ENCODE data around the gene MEGF11. TPM values are rescaled to one million over a fixed set of nuclear protein-coding genes. Genes with fewer than 3 reads are reported as not detected.

Gene MEGF11
- total RNA-seq, 1 experiment from 2014 or later, result 0.76 TPM

DNA sequence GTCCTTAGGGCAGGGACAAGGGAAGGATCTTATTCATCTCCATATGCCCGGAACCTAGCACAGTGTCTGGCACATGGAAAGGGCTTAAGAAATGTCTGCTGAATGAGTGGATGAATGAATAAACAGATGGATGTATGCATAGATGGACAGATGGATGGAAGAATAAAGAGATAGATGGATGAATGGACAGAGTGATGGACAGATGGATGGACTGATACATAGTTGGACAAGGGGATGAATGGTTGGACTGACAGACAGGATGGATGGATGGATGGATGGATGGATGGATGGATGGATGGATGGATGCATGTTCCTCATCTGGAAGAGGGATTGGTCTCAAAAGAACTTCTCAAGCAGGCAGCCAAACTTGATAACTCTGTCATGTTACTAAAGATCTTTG is 177.6 kb downstream of the MEGF11 start:
- DNase-seq, result no peak
- Histone ChIP-seq H3K4me3 (ENCODE audit: insufficient read depth, low read depth, low read length) (no peak overlapping the region), H3K27me3 (ENCODE audit: control insufficient read depth, insufficient read depth, low read length) (no peaks in the 10 kb centered on the region), H3K36me3 (replicated peaks; ENCODE audit: control insufficient read depth, insufficient read depth, low read length) (no peaks in the 10 kb centered on the region)

DNA sequence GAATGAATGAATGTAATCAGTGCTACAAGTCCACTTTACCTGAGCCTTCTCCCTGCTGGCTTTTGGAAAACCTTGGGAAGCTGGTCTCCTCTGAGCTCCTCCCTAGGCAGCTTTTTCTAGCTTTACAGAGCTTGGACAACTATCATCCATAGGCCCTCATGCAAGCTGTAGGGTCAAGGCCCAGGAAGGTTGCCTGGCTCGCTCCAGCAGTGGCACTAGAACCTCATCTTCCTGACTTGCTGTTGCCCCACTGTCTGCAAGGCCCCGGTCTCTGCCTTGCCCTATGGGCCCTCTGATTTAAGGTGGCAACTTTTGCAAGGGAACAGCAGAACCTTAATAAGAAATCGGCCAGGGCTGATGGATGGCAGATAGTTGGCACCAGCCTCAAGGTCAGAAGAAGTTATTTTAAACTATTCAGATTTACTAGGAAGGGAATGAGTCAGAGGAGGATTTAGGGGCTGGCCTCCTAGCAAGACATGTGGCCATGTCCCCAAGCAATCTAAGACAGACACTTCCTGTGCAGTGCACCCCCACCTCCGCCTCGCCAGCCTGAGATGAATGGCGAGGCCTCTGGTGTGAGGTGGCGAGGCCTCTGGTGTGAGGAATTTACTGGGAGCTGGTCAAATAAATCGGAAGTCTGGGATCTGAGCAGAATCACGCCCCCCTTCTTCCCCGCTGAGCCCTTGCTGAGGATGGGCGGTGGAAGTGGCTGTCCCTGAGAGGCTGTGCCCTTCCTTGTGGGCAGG is 180.8 kb downstream of the MEGF11 start:
- Histone ChIP-seq H3K4me3 (ENCODE audit: insufficient read depth, low read depth, low read length) (no peak overlapping the region), H3K36me3 (replicated peaks; ENCODE audit: control insufficient read depth, insufficient read depth, low read length) (no peaks in the 10 kb centered on the region), H3K27me3 (ENCODE audit: control insufficient read depth, insufficient read depth, low read length) (no peaks in the 10 kb centered on the region)
- DNase-seq, result no peak

DNA sequence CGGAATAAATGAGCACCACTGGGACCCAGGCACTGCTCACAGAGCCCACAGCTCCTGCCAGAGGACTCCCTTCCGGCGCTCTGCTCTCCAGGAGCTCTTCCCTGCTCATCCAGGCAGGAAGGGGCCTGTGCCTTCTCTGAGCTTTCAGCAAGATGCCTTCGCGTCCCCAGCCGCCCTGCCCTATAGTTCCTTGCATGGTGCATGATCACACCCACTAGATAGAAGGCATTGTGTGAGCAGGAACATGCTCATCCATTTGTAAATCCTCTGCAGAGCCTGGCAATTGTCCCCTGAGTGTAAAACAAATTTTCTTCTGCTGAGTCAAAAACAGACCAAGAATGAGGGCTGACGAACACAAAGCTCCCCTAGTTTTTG is 181.6 kb downstream of the MEGF11 start:
- no peak overlapping the region for H3K4me3 ChIP-seq (ENCODE audit: insufficient read depth, low read depth, low read length)
- DNase-seq, result no peak
- H3K27me3 ChIP-seq (ENCODE audit: control insufficient read depth, insufficient read depth, low read length), result no peaks in the 10 kb centered on the region
- no peaks in the 10 kb centered on the region for H3K36me3 ChIP-seq (replicated peaks; ENCODE audit: control insufficient read depth, insufficient read depth, low read length)

DNA sequence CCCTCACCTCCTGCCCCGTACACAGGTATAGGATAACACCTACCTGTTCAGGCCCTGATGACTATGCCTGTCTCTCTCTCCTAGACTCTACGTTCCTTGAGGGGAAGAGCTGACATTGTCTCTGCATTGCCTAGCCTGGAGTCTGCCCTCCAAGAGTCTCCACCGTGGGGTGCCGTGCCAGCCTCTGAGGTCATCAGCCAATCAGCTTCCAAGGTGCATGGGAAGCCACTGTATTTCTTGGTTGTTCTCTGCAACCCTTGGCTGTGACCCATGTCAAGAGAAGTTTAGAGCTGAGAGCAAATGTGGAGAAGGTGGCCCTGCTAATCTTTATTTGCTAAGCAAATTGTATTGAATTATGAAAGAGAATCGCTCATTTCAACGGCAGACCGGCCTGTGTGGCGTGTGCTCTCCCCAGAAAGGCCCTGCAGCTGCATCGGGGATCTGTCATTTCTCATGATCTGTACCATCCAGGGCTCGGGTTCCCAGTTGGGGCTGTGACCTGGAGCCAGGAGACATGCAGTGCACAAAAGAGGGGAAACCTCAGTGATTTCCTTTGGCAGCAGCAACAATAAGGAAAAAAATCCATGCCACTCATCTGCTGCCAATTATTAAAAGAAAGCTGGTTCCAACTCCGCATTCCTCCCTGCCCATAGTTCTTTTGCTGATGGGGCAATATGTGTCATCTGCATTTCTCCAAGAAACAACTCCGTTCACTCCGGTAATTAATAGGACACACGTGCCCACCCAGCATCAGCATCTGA is 182.2 kb downstream of the MEGF11 start:
- H3K27me3 ChIP-seq (ENCODE audit: control insufficient read depth, insufficient read depth, low read length), result no peaks in the 10 kb centered on the region
- H3K36me3 ChIP-seq (replicated peaks; ENCODE audit: control insufficient read depth, insufficient read depth, low read length), result no peaks in the 10 kb centered on the region
- DNase-seq, result no peak
- H3K4me3 ChIP-seq (ENCODE audit: insufficient read depth, low read depth, low read length), result no peak overlapping the region

DNA sequence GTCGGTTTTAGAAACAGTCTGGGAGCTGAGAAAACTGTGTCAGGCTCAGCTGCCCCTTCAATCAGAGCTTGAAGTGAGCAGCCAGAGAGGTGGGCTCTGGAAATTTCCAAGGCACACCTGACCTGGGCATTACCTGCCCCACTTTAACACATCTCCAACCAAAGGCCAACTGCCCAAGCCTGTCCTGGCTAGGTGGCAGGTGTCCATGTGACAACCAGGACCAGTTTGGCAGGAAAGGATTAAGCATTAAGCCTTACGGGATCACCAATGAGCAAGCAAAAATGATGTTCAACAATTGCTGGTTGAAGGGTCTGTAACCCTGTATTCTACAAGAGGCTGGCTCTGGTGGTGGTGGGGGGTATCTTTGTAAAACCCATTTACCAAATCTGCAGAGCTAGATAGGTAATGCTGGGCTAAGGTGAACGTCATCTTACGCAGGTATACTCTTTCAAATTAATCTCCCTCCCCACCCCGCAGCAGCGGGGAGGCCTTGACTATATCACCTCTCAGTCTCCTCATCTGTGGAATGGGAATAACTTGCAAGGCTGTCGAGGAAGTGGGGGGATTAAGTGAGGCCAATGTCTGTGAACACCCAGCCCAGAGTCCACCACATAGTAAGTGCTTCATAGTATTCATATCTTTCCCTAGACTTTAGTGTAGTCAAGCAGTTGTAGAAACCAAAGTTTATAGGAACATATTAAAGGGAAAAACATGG is 183.2 kb downstream of the MEGF11 start:
- DNase-seq, result no peak
- Histone ChIP-seq H3K36me3 (replicated peaks; ENCODE audit: control insufficient read depth, insufficient read depth, low read length) (no peaks in the 10 kb centered on the region), H3K27me3 (ENCODE audit: control insufficient read depth, insufficient read depth, low read length) (no peaks in the 10 kb centered on the region), H3K4me3 (ENCODE audit: insufficient read depth, low read depth, low read length) (no peak overlapping the region)

DNA sequence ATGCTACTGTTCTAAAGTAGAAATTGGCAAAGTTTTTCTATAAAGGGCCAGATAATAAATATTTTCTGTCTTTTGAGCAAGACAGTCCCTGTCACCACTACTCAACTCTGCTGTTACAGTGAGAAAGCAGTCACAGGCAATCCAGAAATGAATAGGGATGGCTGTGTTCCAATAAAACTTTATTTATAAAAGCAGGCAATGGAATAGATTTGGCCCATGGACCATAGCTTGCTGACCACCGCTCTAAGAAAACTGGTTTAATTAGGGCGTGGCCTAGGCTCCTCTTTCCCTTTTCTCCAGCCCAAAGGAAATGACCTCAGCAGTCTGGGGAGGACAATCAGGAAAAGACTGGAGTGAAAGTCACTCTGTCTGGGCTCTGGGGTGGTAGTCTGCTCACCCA is 183.8 kb downstream of the MEGF11 start:
- Histone ChIP-seq H3K4me3 (ENCODE audit: insufficient read depth, low read depth, low read length) (no peak overlapping the region), H3K27me3 (ENCODE audit: control insufficient read depth, insufficient read depth, low read length) (no peaks in the 10 kb centered on the region), H3K36me3 (replicated peaks; ENCODE audit: control insufficient read depth, insufficient read depth, low read length) (no peaks in the 10 kb centered on the region)
- DNase-seq, result no peak

DNA sequence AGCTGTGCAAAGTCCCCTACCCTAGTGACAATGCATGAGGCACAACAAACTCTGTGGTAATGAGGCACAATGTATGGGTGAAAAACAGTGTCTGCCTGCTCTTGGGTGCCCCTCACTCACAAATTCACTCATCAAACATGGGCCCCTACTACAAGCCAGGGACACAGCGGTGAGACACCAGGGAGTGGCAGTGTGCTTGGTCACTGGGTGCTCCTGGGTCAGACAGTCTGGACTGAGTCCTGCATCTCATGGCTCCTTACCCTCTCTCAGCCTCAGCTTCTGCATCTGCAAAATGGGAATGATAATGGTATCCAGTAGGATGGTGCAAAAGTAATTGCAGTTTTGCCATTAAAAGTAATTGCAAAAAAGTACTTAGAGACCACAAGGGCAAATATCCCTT is 184.7 kb downstream of the MEGF11 start:
- no peaks in the 10 kb centered on the region for H3K36me3 ChIP-seq (replicated peaks; ENCODE audit: control insufficient read depth, insufficient read depth, low read length)
- no peak overlapping the region for H3K4me3 ChIP-seq (ENCODE audit: insufficient read depth, low read depth, low read length)
- no peak for DNase-seq
- H3K27me3 ChIP-seq (ENCODE audit: control insufficient read depth, insufficient read depth, low read length), result no peaks in the 10 kb centered on the region

DNA sequence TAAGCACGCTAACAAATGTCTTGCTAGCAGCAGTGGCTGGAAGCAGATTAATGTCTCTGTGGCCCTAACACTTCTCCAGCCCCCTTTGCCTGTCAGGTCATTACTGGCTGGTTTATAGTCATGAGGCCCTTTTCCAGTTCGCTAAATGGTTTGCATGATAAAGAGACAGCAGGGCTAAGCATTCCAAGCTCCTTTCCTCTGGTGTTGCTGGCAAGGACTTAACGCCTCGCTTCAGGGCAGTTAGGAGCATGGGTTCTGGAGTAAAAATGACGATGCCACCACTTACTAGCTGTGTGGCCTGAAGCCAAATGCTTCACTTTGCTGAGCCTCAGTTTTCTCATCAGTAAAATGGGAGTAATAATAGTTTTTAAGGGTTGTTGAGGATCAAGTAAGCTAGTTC is 185.9 kb downstream of the MEGF11 start:
- H3K4me3 ChIP-seq (ENCODE audit: insufficient read depth, low read depth, low read length), result no peak overlapping the region
- DNase-seq, result peak; percentile 83

DNA sequence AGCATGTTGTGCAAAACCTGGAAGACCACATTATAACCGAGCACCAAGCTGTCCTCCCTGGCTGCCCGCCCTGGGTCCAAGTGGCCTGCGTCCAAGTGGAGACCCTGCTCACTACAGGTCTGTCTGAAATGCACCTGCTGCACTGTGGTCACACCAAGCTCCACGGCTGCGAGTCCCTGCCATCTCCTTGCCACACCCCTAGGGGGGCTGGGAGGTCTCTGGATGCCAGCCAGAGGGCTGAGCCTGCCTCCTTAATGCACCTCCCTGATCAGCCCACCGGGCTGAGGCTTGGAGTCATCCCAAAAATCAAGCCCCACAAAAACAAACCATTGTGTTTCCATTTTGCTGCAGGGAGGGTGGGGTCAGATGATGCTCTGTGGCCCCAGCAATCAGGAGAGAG is 187.1 kb downstream of the MEGF11 start:
- DNase-seq, result no peak
- H3K4me3 ChIP-seq (ENCODE audit: insufficient read depth, low read depth, low read length), result no peak overlapping the region
- H3K36me3 ChIP-seq (replicated peaks; ENCODE audit: control insufficient read depth, insufficient read depth, low read length), result no peaks in the 10 kb centered on the region
- no peaks in the 10 kb centered on the region for H3K27me3 ChIP-seq (ENCODE audit: control insufficient read depth, insufficient read depth, low read length)

More for the DNA sequence above, 185.9 kb downstream of the MEGF11 start:
- no peaks in the 10 kb centered on the region for H3K36me3 ChIP-seq (replicated peaks; ENCODE audit: control insufficient read depth, insufficient read depth, low read length)
- H3K27me3 ChIP-seq (ENCODE audit: control insufficient read depth, insufficient read depth, low read length), result no peaks in the 10 kb centered on the region

DNA sequence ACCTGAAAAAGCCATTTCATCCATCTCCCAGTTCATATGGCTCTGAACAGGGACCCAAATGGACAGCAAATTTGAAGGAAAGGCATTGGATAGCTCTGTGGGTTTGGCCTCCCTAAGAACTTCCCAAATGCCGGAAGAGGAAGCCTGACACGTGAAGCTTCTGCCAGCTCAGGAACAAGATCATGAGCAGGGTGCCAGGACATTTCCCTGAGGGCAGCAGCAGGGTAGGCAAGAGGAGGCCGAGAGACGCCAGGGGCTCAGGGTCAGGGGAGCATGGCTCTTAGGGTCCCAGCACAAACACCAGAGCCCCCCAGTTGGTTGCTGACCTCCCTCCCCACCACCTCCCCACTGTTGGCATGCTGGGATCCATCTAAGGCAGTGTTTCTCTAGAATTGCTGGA is 187.5 kb downstream of the MEGF11 start:
- DNase-seq, result no peak
- H3K27me3 ChIP-seq (ENCODE audit: control insufficient read depth, insufficient read depth, low read length), result no peaks in the 10 kb centered on the region
- H3K4me3 ChIP-seq (ENCODE audit: insufficient read depth, low read depth, low read length), result no peak overlapping the region
- H3K36me3 ChIP-seq (replicated peaks; ENCODE audit: control insufficient read depth, insufficient read depth, low read length), result no peaks in the 10 kb centered on the region

DNA sequence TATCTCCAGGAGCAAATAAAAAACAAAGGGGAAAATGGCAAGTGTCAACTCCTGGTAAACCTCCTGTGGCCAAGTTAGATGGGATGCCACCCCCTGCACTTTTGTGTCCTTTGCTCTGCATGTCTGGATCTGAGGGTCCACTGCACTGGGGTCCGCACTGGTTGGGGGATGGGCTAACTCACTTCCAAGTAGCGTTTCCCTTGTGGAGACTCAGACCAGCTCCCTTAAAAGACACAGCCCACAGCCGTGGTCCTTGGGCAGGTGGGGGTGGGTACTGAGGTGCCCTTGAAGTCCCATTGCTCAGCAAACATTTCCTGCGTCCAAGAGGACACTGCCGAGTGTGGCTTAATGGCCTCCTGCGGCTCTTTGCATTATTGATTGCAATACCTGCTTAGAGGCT is 188.2 kb downstream of the MEGF11 start:
- no peaks in the 10 kb centered on the region for H3K27me3 ChIP-seq (ENCODE audit: control insufficient read depth, insufficient read depth, low read length)
- H3K4me3 ChIP-seq (ENCODE audit: insufficient read depth, low read depth, low read length), result no peak overlapping the region
- no peak for DNase-seq
- no peaks in the 10 kb centered on the region for H3K36me3 ChIP-seq (replicated peaks; ENCODE audit: control insufficient read depth, insufficient read depth, low read length)

DNA sequence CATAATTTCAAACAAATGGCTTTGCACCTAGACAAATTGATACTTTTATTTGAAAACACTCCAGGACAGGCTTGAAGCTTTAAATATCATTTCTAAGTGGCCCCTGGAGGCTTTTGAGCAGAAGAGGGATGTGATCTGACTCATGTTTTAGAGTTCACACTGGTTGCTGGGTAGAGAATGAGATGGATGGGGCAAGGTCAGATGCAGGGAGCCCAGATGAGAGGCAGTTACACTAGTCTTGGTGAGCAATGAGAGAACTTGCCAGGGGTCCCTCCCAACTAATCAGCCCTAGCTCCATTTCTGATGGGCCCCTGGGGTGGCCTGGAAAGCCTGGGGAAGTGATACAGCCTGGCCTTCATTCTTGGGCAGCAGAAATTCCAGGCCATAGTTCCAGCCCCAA is 190.4 kb downstream of the MEGF11 start:
- Histone ChIP-seq H3K4me3 (ENCODE audit: insufficient read depth, low read depth, low read length) (no peak overlapping the region), H3K27me3 (ENCODE audit: control insufficient read depth, insufficient read depth, low read length) (no peaks in the 10 kb centered on the region), H3K36me3 (replicated peaks; ENCODE audit: control insufficient read depth, insufficient read depth, low read length) (no peaks in the 10 kb centered on the region)
- DNase-seq, result no peak

DNA sequence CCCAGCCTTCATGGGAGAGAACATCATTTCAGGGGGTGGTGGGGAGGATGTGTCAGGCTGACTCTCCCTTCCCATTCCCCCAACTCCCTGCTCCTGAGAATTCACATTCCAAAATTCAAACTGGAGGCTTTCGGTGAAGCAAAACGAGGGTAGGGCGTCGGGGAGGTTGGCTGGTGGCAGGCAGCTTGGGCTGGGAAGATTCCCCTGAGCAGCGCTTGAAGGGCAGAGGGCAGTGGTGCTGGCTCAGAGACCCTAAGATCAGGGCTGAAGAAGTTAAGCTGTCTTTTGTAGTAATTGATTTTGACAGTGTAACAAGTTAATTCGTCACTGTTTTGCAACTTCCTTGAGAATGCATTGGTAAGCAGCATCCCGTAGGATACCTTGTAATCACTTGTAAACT is 196.5 kb downstream of the MEGF11 start:
- no peaks in the 10 kb centered on the region for H3K27me3 ChIP-seq (ENCODE audit: control insufficient read depth, insufficient read depth, low read length)
- no peak overlapping the region for H3K4me3 ChIP-seq (ENCODE audit: insufficient read depth, low read depth, low read length)
- no peaks in the 10 kb centered on the region for H3K36me3 ChIP-seq (replicated peaks; ENCODE audit: control insufficient read depth, insufficient read depth, low read length)
- DNase-seq, result peak; percentile 52

DNA sequence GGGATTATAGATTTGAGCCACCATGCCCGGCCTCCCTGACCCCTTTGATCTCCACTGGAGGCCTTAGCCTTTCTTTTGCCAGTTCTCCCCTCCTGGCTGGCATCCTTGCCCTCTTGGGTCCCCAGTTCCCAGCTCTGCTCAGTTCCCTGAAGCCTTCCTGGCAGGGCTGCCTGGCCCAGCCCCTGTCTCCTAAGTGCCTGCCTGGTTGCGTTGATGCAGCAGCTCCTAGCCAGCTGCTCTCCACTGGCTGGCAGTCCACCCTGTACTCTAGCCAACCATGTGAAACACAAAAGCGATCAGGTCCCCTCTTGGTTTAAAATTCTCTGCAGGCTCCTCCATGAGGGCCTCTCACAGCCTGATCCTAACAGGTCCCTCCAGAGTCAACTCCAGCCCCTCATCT is 199.6 kb downstream of the MEGF11 start:
- no peak for DNase-seq
- Histone ChIP-seq H3K36me3 (replicated peaks; ENCODE audit: control insufficient read depth, insufficient read depth, low read length) (no peaks in the 10 kb centered on the region), H3K4me3 (ENCODE audit: insufficient read depth, low read depth, low read length) (no peak overlapping the region), H3K27me3 (ENCODE audit: control insufficient read depth, insufficient read depth, low read length) (no peaks in the 10 kb centered on the region)

DNA sequence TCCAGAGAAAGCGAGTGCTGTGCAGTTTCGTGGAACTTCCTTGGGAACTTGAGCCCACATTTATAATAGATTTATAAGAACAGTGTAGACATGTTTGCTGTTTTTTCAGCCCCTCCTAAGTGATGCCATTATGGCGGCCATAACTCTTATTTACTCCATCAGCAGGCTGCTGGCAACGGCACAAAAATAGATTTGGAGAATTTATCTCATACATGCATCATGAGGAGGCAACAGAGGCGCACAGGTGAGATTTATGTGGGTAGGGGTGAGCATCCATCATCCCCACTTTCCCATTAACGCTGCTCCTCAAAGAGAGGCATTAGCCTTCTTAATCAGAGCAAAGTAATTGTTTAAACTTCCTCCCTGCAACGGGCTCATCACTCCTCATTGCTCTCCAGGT is 201.7 kb downstream of the MEGF11 start:
- no peak overlapping the region for H3K4me3 ChIP-seq (ENCODE audit: insufficient read depth, low read depth, low read length)
- no peak for DNase-seq
- H3K36me3 ChIP-seq (replicated peaks; ENCODE audit: control insufficient read depth, insufficient read depth, low read length), result no peaks in the 10 kb centered on the region
- no peaks in the 10 kb centered on the region for H3K27me3 ChIP-seq (ENCODE audit: control insufficient read depth, insufficient read depth, low read length)
